DMS53 treated with DMSO at 0.1 percent for 48 hours (cell line): ENCODE data around the gene ARHGEF12.

Source experiments
- DNase-seq: peaks from one replicate; lab custom pipeline; 2025; ENCODE audit not compliant: unreplicated experiment; lab: John Stamatoyannopoulos, UW

The ARHGEF12 gene

DNA sequence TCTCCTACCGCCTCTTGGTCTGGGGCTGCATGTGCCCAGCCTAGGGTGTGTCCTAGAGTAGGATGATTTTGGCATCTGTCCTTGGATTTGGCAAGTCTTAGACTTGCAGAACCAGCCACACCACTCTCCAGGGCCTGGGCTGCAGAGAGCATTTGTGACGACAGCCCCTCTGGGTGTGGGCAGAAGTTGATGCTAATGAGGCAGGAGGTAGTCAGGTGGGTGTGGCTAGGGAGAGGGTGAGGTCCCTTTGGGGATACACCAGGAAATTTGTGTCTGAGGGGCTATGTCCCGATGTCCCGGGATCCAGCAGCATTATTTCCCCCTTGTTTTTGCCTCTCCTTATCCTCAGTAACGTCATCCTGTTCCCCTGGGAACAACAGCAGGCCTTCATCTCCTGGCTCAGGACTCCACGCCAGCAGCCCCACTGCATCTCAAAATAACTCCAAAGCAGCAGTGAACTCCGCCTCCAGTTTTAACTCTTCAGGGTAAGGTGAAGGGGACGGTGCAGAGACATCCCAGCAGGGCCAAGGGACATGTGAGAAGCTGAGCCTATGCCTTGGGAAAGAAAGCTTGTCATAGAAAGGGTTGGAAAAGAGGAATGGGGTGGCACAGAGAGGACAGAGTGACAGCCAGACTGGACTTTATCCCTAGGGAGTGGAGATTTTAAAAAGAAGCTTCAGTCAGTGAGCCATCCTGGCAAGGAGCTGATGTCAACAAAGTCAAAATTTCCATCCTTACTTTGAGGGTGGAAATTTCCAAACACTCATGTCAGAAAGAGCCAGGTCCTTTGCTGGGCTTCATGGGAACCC is 19.1 kb upstream of the ARHGEF12 start:
- no peak for DNase-seq

DNA sequence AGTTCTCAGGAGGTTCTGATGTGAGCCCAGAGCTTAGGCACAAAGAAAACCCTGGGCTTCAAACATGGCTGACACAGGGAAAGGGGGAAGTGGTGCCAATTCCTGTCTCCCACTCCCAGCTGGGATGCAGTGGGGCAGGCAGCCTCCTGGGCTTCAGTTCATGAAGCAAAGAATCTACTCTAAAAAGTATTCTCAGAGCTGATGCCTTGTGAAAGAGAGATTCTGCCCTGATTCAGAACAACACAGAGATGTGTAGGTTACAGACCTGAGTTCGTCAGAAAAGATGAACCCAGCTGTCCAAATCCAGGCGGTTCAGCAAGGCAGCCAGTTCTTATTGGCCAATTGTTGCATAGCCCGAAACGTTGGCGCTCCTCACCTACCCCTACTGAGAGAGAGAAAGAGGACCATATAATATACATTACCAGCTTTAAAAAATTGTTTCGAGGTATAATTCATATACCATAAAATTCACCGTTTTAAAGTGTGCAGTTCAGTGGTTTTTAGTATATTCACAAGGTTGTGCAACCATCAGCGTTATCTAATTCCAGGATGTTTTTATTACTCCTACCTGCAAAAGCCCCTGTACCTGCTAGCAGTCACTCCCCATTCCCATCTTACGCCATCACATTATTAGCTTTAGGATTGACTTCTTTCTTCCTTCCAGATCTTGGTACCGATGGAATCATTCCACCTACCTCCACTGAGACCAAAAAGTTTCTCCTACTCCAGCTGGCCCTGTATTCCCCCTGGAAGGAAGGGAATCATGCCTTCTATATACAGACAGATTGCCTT is 18.3 kb upstream of the ARHGEF12 start:
- DNase-seq: no peak

DNA sequence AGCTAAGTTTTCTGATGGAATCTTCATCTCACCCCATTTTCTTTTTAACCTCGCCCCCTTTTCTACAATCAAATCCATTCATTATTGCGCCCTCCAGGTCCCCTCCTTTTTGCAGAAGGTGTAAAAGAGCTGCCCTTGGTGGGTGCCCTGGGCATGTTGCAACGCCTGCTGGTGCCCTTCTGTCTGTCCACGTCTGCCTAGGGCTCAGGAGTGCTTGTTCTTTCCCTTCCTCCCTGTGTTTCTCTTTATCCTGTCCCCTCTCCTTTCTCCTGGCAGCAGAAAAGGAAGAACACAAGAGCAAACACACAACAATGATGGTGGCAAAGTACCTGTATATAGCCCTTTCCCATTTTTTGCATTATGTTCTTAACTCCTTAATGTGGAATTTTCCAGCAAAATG is 17.3 kb upstream of the ARHGEF12 start:
- no peak for DNase-seq

DNA sequence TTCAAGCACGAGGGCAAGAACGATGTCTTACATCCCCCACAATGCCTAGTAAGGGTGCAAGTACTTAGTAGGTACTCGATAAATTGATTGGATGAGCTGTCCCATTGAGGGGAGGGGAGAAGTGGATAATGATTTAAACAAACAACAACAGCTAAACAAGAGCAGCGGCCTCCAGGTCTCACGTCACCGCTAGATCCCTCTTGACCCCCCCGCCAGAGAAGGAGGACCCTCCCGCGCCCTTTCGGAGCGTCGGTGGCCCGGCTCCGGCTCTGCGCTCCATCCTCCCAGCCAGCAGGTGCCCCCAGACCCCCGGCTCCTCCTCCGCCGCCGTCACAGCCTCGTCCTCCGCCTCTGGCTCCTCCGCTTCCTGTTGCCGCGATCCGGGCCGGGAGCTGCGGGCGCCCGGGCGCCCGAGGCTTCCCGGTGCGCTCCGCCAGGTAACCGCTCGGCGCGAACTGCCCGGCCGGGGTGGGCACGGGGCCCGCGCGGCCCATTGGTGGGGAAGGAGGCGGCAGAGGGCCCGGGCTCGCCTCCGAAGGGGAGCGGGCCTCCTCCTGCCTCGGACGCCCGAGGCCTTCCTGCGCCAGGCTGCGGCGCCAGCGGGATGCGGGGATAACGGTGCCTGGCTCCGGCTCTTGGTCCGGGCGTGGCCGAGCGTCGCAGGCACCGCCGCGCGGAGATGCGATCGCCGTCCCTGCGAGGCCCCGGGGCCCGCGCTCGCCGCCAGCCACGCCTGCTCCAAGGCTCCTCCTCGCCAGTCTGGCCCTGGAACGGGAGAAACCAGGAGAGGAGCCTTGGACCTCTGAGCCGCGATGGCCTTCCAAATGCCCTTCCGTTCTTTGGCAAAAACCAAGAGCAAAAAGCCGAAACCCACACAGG is 11.0 kb upstream of the ARHGEF12 start, which contains the start of gene TLCD5:
TLCD5 (plus strand) TSS at position 368 of the 879 bp plus-strand sequence. CDS start 2,143 bp downstream, outside the sequence.
- DNase-seq: peak; percentile 50

DNA sequence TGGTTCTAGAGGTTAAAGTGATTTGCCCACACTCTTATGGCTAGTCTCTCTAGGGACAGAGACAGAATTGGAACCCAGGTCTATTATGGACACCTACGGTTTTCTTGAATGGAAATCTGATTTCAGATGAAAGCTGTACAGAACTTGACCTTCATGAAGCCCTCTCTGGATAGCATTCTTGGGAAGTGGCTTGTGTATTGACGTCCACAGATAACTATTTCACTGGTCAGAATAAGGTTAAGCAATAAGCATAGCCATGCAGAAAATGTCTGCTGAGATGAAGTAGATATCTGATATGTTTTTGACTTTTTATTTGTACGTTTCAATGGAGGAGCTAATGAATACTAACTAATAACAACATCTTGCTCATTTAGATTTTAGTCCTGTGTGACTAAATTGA is 10.0 kb upstream of the ARHGEF12 start:
- DNase-seq: no peak

DNA sequence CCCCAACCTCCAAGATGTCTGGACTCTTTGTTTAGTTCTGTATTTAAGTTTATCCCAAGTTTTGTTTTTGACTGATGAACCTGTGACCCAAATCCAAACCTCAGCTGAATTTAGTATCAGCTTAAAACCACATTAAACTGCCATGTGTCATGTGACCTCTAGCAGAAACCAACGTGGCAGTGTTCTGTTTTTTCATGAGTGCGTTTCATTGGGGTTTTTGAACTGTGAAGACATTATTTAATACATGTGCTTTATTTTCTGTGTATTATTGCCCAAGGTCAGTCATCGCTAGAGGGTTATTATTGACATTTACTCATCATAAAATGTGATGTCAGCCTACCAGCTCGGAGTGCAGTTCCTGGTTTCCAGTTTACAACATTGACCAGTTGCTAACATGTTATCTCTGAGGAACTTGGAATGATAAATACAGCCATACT is 9.3 kb upstream of the ARHGEF12 start:
- DNase-seq: no peak

DNA sequence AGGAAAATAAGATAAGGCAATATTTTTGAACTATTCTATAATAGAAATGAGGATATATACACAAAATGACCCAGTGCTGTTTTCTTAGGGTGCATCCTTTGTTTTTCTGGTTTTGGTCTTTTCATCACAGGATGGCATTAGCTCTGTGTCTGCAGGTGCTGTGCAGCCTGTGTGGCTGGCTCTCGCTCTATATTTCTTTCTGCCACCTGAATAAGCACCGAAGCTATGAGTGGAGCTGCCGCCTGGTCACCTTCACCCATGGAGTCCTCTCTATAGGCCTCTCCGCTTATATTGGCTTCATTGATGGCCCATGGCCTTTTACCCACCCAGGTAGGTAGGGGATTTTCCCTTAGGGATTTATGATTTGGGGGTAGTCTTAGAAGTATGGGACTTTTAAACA is 8.9 kb upstream of the ARHGEF12 start:
- DNase-seq: no peak

DNA sequence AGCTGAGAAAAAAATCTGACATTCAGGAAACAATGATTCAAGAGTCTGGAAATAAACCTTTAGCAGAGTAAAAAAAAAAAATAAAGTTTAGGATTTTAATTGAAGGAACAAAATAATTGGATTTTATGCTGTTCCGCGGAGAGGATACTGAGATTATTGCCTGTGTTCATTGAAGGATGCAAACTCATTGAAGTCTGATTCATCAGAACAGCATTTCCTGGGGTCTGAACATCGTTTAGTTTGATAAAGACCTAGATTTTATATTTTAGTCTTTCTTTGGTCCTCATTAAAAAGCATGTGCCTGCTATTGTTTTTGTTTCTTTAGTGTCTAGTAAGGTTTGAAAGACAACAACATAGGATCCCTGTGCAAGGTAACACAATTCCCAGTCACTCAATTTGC is 6.7 kb upstream of the ARHGEF12 start:
- no peak for DNase-seq

DNA sequence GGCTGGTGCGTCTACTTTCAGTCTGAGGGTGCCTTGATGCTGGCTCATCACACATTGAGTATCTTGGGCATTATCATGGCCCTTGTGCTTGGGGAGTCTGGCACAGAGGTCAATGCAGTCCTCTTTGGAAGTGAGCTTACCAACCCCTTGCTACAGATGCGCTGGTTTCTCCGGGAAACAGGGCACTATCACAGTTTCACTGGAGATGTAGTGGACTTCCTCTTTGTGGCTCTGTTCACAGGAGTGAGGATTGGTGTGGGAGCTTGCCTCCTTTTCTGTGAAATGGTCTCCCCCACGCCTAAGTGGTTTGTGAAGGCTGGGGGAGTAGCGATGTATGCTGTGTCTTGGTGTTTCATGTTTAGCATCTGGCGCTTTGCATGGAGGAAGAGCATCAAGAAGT is 6.2 kb upstream of the ARHGEF12 start:
- DNase-seq: no peak

DNA sequence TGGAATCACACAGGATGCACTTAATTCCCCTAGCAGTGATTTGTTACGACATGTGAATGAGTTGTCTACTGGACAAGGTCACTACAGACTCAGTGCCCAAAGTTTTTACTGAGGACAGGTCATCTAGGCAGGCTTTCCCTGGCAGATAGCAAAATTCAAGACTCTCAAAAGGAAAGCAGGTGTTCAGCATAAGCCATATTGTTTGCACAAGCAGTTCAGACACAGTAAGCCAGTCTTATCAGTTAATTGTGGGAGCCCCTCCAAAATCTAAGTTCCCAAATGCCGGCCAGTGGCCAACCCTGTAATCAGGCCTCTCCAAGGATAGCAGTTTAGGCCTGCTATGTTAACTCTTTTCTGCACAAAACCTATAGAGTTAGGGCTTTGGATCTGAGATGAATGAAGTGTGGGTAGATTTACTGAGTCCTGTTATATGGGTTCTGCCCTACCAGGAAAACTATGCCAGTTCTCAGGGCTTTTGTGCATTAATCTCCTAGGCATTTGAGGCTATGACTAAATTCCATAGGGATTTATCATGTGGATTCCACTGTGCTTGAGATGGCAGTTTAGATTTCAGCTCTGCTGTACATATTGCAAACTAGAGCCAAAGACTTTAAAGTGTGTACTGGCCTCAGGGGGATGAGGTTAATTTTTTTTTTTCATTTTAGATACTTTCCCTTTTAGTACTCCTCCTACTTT is 4.8 kb upstream of the ARHGEF12 start:
- no peak for DNase-seq

DNA sequence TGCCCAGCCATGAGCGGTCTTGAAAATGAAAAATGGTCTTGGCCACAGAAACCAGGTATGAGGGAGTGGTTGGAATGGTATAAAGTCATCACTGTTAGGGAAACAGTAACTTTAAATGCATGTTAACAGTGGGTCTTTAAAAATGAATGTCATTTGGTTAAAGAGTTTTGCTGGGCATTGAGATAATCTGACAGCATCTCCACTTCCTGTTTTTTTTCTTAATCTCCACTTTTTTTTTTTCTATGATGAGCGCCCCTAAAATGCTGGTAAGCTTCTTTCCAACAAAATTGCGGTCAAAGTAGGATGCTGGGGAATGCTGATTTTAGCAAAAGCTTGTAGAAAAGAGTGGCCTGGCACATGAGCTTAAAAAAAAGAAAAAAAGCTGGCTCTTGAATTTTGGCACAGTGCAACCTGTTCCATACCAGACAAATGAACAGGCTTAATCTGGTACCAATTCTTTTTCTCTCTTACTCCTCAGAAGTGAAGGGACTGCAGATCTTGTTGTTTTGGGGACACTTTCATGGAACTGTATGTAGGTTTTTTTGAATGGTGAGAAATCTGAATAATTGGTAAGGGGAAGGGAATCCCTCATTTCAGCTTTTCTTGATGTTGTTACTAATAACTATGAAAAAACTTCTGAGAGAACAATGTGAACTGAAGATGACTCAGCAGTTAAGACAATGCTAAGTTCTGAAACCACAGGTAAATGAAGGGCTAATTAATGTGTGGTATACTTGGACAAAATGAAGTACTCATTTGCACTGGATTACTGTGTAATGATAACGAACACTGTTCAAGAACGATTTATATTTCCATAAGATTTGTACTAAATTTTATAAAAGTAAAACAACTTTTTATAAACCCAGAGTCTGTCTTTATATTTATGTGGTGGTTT is 3.1 kb upstream of the ARHGEF12 start:
- no peak for DNase-seq

DNA sequence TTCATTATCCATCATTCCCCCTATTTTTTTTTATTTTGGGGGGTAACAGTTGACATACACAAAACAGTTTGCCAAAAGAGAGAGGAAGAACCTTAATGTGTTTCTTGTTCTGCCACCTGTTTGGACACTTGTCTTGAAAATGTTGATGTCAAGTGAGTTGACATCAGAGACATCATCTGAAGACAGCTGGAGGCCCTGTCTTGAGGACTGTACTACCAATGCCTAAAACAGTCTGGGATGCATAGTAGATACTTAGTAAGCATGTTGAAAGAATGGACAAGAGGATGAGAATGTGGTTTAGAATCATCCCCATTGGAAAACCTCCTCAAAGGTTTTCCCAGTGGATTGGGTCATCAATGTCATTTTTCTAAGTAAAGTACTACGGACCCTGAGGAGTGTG is 2.4 kb upstream of the ARHGEF12 start:
- no peak for DNase-seq

DNA sequence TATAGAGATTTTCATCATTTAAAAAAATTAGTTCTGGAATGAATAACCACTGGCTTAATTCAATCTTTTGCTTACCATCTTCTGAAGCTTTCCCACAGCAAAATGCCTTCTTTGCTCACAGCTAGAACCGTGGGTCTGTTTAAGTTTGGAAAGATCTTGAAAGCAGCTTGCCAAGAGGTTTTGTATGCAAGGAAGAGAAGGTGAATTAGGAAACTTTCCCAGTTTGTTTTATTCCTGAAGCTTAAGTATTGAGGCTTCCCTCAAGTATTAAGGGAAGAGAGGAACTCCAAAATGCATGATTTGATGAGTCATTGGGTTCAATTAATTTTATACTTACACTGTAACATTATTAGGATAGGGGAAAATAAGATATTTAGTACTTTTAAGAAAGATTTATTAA is 1.9 kb upstream of the ARHGEF12 start:
- DNase-seq: no peak

DNA sequence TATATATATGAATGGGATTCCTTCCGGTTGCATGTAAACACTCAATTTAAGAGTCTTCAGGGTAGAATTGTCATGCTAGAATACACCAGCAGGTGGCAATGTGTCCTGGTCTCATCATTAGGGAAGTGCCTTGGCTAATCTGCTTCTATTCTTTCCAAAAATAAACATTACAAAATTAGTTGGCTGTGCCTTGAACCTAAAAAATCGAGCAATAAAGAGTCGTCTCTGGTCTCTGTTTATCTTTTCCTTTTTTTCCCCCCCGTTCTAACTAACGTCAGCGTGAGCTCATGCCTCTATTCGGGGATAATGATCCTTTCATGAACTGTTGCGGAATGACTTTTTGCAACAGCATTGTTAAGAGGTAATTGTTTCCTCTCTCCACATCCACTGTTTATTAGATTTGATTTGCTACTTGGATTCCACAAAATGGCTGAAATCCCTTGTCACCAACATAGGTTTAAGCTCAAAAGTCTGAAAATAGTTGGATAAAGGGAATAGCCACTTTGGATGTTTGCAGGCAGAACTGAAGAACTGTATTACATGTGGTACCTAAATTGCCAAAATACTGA is 1.2 kb upstream of the ARHGEF12 start:
- DNase-seq: peak; percentile 78

DNA sequence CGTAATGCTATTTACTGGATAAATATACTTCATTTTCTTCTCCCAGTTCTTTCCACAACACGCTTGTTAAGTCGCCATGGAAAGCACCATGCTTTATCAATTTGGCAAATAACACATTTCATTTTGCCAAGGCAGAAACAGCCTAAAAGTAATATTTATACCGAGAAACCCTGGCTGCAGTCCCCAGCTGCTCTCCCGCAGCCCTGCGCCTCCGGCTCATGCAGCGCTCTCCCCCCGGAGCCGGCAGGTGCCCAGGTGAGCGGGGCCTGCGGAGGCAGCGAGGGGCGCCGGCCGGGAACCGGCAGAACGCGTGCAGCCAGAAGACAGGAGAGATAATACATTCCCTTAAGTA is 681 bp upstream of the ARHGEF12 start:
- DNase-seq: no peak

DNA sequence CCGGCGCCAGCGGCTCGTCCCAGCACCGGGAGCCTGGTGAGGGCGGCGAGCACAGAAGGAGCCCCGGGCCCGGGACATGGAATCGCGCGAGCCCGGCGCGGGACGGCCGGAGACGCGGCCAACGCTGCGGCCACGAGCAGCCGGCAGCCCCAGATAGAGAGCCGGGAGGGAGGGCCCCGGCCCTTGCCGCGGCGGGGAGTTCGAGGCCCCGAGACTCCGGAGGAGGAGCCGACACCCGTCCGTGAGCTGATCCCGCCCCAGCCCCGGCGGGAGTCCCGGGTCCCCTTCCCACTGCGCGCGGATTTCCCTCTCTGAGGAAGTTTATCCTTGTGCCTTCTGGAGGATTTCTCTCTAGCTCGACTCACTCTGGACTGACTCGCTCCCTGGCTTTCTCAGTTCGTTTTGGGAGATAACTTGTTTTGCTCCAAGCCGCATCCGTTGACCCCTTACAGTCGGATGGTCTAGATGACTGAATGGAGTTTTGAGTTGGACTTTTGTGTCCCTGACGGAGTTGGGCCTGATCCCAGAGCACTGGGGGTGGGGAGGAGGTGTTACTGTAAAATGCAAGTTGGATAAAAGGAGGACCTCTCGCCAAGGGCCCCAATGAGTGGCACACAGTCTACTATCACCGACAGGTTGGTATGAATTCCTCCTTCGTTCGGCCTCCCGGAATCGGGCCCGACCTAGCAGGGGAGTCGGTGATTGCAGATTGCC is 585 bp downstream of the ARHGEF12 start:
- DNase-seq: no peak

DNA sequence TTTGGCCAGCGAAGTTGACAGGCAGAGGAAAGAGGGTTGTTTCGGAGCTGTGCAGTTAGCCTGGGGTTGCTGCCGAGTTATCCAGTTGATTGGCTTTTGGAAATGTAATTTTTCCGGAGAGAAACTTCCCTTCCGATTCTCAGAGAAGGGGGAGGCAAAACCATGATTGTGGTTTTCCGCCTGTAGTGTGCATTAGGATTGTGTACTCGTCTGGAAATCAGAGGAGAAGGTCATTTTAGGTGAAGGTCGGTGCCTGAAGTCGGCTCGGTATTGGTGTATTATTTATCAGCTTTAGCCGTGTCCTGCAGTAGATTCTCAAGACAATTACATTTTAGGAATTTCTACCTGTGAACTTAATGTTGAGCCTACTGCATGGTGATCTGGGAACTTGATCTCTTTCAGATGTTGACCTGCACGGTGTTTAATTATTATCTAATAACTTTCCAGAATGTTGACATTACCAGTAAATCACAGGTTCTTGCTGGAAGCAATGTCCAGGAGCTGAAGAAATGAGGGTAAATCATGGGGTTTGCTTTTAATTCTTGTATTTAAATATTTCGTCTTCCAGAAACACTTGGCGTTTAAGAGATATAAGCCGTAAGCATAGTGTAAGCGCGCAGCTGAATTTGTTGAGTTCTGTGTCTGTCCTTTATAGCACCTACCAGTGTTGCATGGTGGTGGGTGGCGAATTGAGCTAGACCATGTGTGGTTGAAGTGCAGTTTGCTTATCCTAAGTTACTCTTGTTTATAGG is 1.3 kb downstream of the ARHGEF12 start:
- no peak for DNase-seq
